ENCODE data around the gene CD164. TPM values are rescaled to one million over a fixed set of nuclear protein-coding genes. Genes with fewer than 3 reads are reported as not detected.
A peak's percentile ranks its signal among the peaks of the same experiment; 100 is the strongest.

CD164 gene
- total and polyA plus RNA-seq, 2 of the 13 experiments (the other 11 are each of a cell fraction or from before 2014, with no cell fraction given): 222 to 293 TPM

GRCh38 chr6:109381747-109382575 is at the start of gene CD164 (continued):
- TF ChIP-seq ZNF331 (CRISPR knock-in tag; IDR thresholded peaks at IDR 0.05) (peak; percentile 83), NFE2 (CRISPR knock-in tag; IDR thresholded peaks at IDR 0.05) (no peak), MIER2 (CRISPR knock-in tag; IDR thresholded peaks at IDR 0.05) (no peak), ZNF350 (CRISPR knock-in tag; IDR thresholded peaks at IDR 0.05; ENCODE audit: borderline replicate concordance, low read depth) (no peak; the same call in 1 of the 2 replicates), RCOR2 (CRISPR knock-in tag; IDR thresholded peaks at IDR 0.05) (no peak), ZFP90 (CRISPR knock-in tag; IDR thresholded peaks at IDR 0.05; ENCODE audit: borderline replicate concordance) (no peak; the same call in 1 of the 2 replicates), ELK4 (CRISPR knock-in tag; IDR thresholded peaks at IDR 0.05; ENCODE audit: borderline replicate concordance) (no peak), ZNF207 (IDR thresholded peaks at IDR 0.05; ENCODE audit: borderline replicate concordance) (no peak), ZFP36L2 (CRISPR knock-in tag; IDR thresholded peaks at IDR 0.05) (no peak), ATF7-NPFF (CRISPR knock-in tag; IDR thresholded peaks at IDR 0.05; ENCODE audit: low read depth) (peak; percentile 75; the same call in 1 of the 2 replicates), TERF1 (CRISPR knock-in tag; IDR thresholded peaks at IDR 0.05) (no peak), PHF20 (CRISPR knock-in tag; IDR thresholded peaks at IDR 0.05) (0 out of 2 replicates have a peak, but pooled peaks have one; percentile 12), HMGXB3 (CRISPR knock-in tag; IDR thresholded peaks at IDR 0.05; ENCODE audit: borderline replicate concordance) (no peak), TSC22D2 (CRISPR knock-in tag; IDR thresholded peaks at IDR 0.05; ENCODE audit: borderline replicate concordance) (no peak), IKZF4 (CRISPR knock-in tag; IDR thresholded peaks at IDR 0.05; ENCODE audit: borderline replicate concordance, low read depth, not compliant biosample characterization) (peak; percentile 14), GFI1 (CRISPR knock-in tag; IDR thresholded peaks at IDR 0.05; ENCODE audit: borderline replicate concordance) (peak; percentile 34; the same call in 1 of the 2 replicates), LBX2 (CRISPR knock-in tag; IDR thresholded peaks at IDR 0.05; ENCODE audit: borderline replicate concordance) (no peak; the same call in 1 of the 2 replicates), ZNF616 (CRISPR knock-in tag; IDR thresholded peaks at IDR 0.05; ENCODE audit: low read depth) (0 out of 2 replicates have a peak, but pooled peaks have one; percentile 35), FOXK1 (CRISPR knock-in tag; IDR thresholded peaks at IDR 0.05; ENCODE audit: borderline replicate concordance, low read depth) (peak; percentile 77; the same call in 1 of the 2 replicates), ZNF557 (CRISPR knock-in tag; IDR thresholded peaks at IDR 0.05) (peak; percentile 73; the same call in 1 of the 2 replicates)

Data from HepG2 (cell line).